Mesenteric fat pad (tissue), 1 donor: ENCODE measurements around the gene CXADR. TPM values are rescaled to one million over a fixed set of nuclear protein-coding genes. Genes with fewer than 3 reads are reported as not detected.
"Not testable (repeated sequence)": the region's sequence is repeated elsewhere in the genome, so short reads cannot be mapped to it uniquely, and the experiment has no call there.

Source experiments
- DNase-seq: peaks from one replicate; pipeline ENCODE4 v3.0.0-alpha.2; 2020; ENCODE audit warnings: low spot score
- long read RNA-seq: library from polyadenylated mRNA; unstranded; transcript quantifications from one replicate; pipeline ENCODE4 v2.0.0, GENCODE V29; 2020
- total RNA-seq: library from RNA; stranded (reverse); fragmentation: NEBNext Ultra II Directional; extraction: Animal tissue kit (Norgen Biotek cat#: 25700); gene quantifications from one replicate; pipeline ENCODE4 v1.2.1, GENCODE V29; 2021
- donor health status: DM: yes; HTN: yes; CAD: no.

The CXADR gene
- total RNA-seq, result 0.74 TPM
- long read RNA-seq, full-length matches to known transcripts, result 4 of 5 reads
- long read RNA-seq, partial matches to known transcripts, result 1 of 5 reads
- long read RNA-seq, other reads (novel, unspliced or antisense), result 0 of 5 reads

DNA sequence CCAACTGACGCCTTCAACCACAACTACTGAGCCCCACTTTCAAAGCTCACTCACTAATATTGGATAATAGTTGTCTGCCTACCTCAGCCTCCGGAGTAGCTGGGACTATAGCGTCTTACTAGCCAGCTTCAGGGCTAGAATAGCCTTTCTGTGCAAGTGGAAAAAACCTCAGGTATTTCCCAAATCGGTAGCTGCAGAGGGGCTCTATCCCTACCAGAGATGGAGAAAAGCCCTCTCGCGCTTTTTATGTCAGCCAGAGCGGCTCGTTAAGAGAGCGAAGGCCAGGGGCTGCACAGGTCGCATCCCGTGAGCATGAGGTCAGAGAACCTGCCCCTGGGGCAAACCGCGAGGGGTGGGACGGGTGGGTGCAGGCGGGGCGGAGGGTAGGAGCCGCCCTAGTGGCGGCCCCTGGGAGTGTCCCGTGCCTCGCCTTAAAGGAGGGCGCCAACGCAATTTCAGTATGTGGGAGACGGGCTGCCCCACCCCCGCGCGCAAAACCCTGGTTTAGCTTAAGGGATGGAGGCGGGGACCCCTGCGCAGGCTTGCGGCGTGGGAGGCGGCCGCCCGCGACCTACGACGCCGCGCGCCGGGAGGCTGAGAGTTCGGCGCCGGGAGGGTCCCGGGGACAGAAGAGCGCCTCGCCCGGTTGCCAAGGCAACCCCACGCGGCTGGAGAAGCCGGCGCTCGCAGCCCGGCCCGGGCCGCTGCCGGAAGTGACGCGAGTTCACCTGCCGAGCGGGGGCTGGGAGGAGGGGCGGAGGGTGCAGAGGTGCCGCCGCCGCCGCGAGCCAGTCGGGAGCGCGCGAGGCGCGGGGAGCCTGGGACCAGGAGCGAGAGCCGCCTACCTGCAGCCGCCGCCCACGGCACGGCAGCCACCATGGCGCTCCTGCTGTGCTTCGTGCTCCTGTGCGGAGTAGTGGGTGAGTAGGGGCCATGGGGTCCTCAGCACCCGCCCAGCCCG lies at the start of gene CXADR:
CXADR (plus strand) TSS at position 791 of the 961 bp plus-strand sequence; CDS start at position 878, 87 bp downstream.
- no peak for DNase-seq

GRCh38 chr21:17466166-17466565 lies 46.7 kb upstream of the CXADR start:
- no peak for DNase-seq

DNA sequence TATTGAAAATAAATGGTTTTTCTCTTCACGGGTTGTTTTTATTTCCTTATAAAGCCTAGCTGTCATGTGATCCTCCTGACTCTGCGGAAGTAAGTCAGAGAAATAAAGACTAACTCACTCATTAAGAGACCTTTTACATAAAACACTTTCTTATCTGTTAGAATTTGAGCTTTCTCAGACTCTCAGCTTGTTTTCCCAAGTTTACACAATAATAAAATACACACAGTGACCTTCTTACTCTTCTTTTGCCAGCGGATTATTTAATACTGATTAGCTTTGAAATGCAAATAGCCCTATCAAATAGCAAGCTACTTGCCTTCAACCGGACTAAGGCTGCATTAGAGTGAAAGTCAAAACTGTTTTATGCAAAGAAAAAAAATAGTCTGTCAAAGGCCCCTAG lies 45.5 kb upstream of the CXADR start:
- no peak for DNase-seq

DNA sequence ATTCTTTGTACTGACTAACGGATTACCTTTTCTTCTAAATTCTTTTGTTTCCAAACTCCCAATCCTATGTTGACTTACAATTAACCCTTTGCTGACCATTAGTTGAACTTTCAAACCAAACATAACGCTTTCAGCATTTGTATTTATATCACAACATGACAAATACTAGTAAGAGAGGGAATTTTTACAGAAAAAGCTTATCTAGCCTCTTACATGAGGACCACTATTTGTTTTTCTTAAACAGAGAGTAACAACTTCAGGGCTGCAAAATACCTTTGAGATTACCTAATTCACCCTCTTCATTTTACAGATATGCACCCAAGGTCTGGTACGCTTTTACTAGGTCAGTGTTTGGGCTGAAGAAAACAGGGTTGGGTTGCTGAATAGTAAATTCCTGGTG lies 45.0 kb upstream of the CXADR start:
- no peak for DNase-seq

GRCh38 chr21:17468698-17469097 lies 44.1 kb upstream of the CXADR start:
- no peak for DNase-seq

DNA sequence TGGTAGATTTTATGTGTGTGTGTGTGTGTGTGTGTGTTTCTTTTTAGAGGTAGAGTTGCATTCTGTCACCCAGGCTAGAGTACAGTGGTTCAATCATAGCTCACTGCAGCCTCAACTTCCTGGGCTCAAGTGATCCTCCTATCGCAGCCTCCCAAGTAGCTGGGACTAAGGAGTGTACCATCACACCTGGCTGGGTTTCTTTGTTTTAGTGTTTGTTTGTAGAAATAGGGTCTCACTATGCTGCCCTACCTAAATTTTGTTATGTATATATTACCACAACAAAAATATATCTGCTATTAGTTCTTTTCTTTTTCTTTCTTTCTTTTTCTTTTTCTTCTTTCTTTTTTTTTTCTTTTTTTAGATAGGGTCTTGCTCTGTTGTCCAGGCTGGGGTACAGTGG lies 43.1 kb upstream of the CXADR start:
- no peak for DNase-seq

DNA sequence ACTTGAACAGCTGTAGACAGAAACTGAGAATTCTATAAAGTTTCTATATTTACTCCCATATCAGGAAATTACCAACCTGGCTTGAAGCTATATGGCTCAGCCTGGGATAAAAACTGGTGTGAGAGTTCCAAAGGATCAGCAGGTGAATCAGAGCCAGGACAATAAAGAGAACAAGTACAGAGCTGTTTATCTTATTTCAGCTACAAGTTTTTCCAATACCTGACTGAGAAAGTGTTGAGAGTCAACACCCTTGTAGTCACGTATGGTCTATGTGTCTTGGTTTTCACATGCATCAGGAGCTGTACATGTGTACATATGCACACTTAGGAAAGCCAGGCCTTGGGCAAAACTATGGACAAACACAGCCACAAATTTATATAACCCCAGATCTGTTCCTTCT lies 40.7 kb upstream of the CXADR start:
- no peak for DNase-seq

DNA sequence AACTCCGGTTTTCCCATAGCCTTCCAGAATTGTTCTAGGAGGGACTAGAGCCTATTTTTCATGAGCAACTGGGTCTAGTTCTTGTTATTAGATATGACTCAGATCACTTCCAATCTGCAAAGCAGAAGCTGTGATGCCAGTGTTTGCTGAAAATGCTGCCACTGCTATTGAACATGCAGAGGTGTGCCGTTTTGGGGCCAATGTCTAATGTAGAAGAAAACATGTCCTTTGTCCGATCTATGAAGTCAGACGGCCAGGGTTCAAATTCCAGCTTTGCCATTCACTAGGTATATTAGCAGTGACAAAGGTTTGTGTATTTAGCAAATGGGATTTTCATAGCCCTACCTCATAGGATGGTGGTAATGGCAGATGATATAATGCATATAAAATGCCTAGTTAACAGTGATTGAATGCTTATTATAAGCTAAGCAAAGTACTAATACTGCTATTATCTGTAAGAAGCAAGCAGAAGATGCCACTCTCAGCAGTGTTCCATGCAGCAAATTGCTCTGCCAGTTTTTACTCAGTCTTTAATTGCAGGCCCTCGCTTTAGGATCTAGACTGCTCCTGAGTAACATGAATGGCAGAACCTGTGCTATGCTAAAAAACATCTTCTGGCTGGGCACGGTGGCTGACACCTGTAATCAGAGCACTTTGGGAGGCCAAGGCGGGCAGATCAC lies 40.1 kb upstream of the CXADR start:
- DNase-seq, result no peak

DNA sequence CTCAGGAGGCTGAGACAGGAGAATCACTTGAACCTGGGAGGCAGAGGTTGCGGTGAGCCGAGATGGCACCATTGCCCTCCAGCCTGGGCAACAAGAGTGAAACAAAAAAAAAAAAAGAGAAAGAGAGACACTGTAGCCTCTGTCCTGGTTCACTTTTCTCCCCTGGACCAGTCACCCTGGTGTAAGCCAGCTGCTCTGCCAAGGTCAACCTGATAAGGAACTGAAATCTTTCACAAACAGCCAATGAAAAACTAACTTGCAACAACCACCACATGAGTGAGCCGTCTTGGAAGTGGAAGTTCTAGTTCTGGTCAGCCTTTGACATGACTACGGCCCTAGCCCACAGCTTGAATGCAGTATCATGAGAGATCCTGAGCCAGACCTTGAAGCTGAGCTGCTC lies 36.8 kb upstream of the CXADR start:
- DNase-seq, result no peak

DNA sequence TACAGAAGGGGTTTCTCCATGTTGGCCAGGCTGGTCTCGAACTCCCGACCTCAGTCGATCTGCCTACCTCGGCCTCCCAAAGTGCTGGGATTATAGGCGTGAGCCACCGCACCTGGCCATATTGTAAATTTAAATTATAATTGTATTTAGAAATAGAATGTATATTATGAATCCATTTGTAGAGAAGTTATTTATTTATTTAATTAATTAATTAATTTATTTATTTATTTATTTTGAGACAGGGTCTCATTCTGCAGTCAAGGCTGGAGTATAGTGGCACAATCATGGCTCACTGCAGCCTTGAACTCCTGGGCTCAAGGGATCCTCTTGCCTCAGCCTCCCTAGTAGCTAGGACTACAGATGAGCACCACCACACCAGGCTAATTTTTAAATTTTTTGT lies 34.7 kb upstream of the CXADR start:
- DNase-seq, result not testable (repeated sequence)

DNA sequence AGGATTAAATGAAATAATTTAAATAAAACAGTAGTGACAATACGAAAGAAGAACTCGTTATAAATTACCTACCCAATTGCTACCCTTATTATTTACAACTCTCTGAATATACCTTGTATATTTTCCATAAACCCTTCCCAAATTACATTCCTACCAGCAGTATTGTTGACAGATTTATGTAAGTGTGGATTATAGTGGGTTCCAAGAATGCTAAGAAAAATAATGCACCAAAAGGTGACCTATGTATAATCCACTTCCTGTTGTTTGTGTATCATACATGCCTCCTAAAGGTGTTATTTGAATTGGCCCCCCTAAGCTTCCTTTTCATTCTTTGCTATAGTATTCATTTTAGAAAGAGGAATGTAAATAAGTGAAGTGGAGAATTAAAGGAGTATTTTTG lies 33.2 kb upstream of the CXADR start:
- DNase-seq, result no peak

- no peak for DNase-seq
Measured at GRCh38 chr21:17482928-17483327, 29.9 kb upstream of the CXADR start.

DNA sequence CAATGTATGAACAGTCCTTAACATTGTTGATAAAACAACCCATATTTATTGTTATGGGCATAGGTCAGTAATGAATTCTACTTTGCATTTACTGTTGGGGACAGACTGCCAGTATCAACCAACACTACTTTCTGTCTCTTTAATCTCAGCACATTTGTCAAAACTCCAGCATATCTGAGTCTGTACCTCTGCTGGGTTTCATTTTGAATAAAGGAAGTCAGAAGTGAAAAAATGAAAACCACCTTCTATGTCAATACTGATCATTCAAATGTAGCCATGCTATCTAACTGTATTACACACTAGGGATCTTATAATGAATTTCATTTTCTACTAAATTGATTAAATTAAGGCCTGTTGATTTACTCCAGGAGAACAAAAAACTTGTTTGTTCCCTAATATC lies 24.2 kb upstream of the CXADR start:
- DNase-seq, result no peak

DNA sequence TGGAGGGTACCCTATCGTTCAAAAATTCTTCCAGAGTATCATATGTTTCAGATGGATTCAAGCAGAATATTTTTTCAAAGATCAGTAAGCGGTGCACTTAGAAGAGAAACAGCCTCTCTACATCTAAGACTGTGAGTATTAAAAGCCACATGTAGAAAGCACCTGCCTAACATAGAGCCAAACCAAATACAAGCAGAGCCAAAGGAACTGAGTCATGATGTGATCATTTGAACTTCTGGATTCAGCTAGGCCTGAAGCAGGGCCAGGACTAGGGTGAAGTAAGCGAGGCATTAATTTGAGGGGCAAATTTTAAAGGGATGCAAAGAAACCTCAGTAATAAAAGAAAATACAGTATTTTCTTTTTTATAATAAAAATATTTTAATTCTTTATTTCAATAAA lies 23.3 kb upstream of the CXADR start:
- not testable (repeated sequence) for DNase-seq

GRCh38 chr21:17491716-17492414 lies 21.0 kb upstream of the CXADR start:
- no peak for DNase-seq

- no peak for DNase-seq
Measured at GRCh38 chr21:17492415-17493168, 20.3 kb upstream of the CXADR start.

DNA sequence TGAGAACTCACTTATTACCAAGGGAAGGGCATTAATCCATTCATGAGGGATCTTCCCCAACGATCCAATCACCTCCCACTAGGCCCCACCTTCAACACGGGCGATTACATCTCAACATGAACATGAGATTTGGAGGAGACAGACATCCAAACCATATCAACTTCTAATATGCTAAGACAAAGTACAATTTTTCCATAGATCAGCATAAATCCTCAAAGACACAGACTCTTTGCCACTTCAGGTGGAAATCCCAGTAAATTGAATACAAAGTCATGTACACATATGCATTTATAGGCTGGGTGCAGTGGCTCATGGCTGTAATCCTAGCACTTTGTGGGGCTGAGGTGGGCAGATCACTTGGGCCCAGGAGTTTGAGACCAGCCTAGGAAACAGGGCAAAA lies 18.8 kb upstream of the CXADR start:
- DNase-seq, result no peak

DNA sequence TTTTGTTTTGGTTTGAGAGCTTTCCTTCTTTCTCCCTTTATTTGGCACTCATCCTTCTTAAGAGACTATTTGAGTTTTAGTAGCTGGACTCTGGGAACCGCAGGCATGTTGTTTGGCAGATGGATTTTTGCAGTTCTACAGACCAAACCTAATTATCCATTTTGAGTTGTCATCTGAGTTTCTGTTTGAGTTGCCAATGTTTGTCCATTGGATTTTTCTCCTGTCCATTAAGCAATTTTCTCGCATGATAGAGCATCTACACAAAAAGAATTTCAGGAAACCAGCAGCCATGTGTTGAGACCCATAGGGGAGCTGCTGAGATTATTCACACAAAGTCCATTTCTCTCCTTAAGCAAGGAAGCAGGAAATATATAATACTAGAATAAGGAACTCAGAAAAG lies 17.2 kb upstream of the CXADR start:
- DNase-seq, result no peak

DNA sequence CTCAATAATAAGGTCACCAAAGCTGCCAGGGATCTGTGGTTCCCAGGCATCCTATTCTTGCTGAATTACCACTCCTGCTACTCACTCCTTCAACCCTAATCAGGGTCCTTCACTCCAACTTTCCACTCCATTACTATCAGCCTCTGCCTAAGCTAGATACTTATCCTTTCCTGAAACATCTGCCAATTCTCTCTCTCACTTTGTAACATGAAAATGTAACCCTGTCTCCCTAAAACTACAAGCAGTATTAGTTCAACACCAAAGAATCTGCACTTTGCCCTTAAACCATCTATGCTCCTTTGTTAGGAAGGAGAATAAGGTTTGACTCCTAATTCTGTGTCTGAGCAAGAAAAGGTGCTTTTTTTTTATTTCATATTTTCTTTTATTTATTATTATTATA lies 15.5 kb upstream of the CXADR start:
- no peak for DNase-seq

DNA sequence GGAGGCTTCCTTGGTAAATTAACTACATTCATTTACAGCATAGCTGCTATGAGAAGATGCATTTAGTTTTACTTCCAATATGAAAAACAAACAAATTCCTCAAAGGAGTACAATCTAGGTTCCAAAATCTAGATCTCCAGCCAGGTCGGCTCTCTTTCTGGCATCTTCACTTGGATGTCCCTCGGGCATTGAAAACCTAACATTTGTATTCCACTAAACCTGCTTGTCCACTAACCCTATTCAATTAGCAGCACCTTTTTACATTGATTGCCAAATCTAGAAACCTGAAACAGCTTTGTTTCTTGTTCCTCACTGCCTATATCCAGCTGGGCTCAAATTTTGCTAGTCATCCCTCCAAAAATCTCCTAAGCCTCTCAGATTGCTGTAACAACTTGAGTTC lies 14.3 kb upstream of the CXADR start:
- DNase-seq, result no peak
